GM18909 (cell line): ENCODE results near the gene MUCL3.
A peak's percentile ranks its signal among the peaks of the same experiment; 100 is the strongest.
"Not testable (repeated sequence)": the region's sequence is repeated elsewhere in the genome, so short reads cannot be mapped to it uniquely, and the experiment has no call there.

ENCODE experiments used
- ATAC-seq: cut with Tn5 transposase; IDR thresholded peaks from one replicate; pipeline ENCODE4 v1.9.1; 2021; ENCODE audit warnings: mild to moderate bottlenecking; ENCODE audit not compliant: unreplicated experiment, poor library complexity

Gene MUCL3

GRCh38 chr6:30940361-30940986, at the start of gene MUCL3:
MUCL3 (plus strand) TSS chr6:30940973; CDS start chr6:30941000, 27 bp downstream.
- no peak for ATAC-seq

- ATAC-seq, result no peak
These were observed 49.4 kb upstream of the MUCL3 start for GRCh38 chr6:30891450-30891723.

- ATAC-seq, result no peak
These were observed 48.8 kb upstream of the MUCL3 start for GRCh38 chr6:30891816-30892538.

GRCh38 chr6:30893001-30893591, 47.7 kb upstream of the MUCL3 start:
- no peak for ATAC-seq

- no peak for ATAC-seq
These were observed 47.1 kb upstream of the MUCL3 start for GRCh38 chr6:30893666-30894065.

GRCh38 chr6:30894381-30894780, 46.4 kb upstream of the MUCL3 start:
- ATAC-seq, result no peak

GRCh38 chr6:30894935-30895334, 45.8 kb upstream of the MUCL3 start:
- ATAC-seq, result no peak

- no peak for ATAC-seq
These were observed 45.4 kb upstream of the MUCL3 start for GRCh38 chr6:30895343-30895742.

- no peak for ATAC-seq
These were observed 44.2 kb upstream of the MUCL3 start for GRCh38 chr6:30896541-30896940.

GRCh38 chr6:30897882-30898281, 42.9 kb upstream of the MUCL3 start:
- ATAC-seq, result no peak

- ATAC-seq, result no peak
These were observed 41.9 kb upstream of the MUCL3 start for GRCh38 chr6:30898750-30899360.

- no peak for ATAC-seq
These were observed 39.8 kb upstream of the MUCL3 start for GRCh38 chr6:30900863-30901417.

- no peak for ATAC-seq
These were observed 39.3 kb upstream of the MUCL3 start for GRCh38 chr6:30901436-30901835.

GRCh38 chr6:30902196-30902595, 38.6 kb upstream of the MUCL3 start:
- ATAC-seq, result not testable (repeated sequence)

GRCh38 chr6:30902709-30903108, 38.1 kb upstream of the MUCL3 start:
- no peak for ATAC-seq

GRCh38 chr6:30903236-30903635, 37.5 kb upstream of the MUCL3 start:
- ATAC-seq, result no peak

GRCh38 chr6:30907290-30907757, 33.4 kb upstream of the MUCL3 start:
- ATAC-seq, result not testable (repeated sequence)

- peak; percentile 92 for ATAC-seq
These were observed 32.8 kb upstream of the MUCL3 start, which contains the start of gene GTF2H4 for GRCh38 chr6:30907758-30908591. GTF2H4 (plus strand) TSS chr6:30908207.

GRCh38 chr6:30908700-30909099, 32.1 kb upstream of the MUCL3 start:
- ATAC-seq, result no peak

- not testable (repeated sequence) for ATAC-seq
These were observed 30.3 kb upstream of the MUCL3 start for GRCh38 chr6:30910473-30910872.
